Measurements from ENCODE around the gene NECTIN3.

DNA sequence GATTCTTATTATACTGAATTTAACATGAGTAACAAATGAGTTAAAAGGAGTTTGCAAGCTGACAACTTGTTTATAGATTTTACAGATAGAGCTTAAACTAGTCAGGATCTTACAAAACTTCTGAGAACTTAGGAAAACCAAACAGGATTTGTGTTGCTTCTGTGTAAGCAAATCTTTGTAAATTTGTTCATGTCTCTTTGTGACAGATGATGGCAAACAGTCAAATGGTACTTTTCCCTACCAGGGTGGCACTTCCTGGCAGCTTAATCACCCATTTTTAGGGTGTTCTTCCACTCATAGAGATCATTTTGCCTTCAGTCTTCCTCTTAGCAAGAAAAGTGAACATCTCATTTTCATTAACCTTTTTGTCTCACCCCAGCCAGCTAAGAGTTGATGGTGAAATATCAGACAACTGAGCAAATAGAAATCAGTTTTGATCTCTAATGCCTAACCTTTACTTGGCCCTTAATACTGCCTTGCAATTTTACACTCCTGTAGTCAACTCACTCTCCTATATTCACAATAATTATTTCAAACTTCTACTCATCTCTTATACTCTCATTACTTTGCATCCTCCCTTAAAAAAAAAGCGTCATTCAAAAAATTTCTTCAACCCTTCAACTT is 23.7 kb upstream of the NECTIN3 start:
- no peak for TF ChIP-seq CTCF (IDR thresholded peaks at IDR 0.05)
- no peak for TF ChIP-seq POLR2A (IDR thresholded peaks at IDR 0.05)
